Skin of body (tissue), 2 donors: Measurements from ENCODE around the gene FXYD1. TPM values are rescaled to one million over a fixed set of nuclear protein-coding genes. Genes with fewer than 3 reads are reported as not detected.

Experiments used
- DNase-seq: peaks from one replicate; lab custom pipeline; 2025; lab: John Stamatoyannopoulos, UW
- total RNA-seq: library from RNA; depleted of rRNA; stranded (reverse); fragments of >200 nt; gene quantifications from one replicate; pipeline ENCODE4 v1.2.3, GENCODE V29; 2014

The FXYD1 gene
- total RNA-seq, 1 donor from 2014 or later: 17.4 TPM

DNA sequence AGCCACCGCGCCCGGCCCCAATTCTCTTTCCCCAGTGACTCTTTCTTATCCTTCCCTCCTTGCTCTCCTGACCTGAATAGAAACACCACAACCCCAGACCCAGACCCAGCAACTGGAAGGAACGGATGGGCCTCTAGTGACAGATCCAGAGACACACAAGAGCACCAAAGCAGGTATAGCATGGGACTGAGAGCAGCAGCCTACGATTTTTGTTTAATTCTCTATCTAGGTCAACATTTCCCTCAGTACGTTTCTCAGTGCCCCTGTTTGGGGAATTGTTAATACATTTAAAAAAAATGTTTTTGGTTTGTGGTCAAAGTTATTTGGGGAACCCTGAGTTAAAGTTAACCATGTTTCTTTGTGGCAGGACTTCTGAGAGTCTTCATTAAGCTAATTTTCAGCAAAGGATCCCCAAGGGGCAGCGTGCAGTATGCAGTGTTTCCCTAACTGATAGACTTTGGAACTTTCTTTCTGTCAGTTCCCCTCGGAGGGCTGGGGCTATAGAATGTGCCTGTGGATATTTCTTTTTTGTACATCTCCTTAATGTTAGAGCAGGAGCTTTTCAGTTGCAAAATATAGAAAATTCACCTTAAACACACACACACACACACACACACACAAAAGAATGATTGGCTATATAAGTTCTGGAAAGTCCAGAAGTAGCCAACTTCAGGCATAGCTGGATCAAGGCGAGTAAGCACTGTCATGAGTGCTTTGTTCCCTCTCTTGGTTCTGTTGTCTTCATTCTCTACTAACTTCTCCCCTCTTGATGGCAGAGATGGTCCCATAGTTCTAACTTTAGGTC, 22.2 kb downstream of the FXYD1 start:
- DNase-seq: no peak

- DNase-seq: no peak
Measured at GRCh38 chr19:35161434-35161743, 22.8 kb downstream of the FXYD1 start.

DNA sequence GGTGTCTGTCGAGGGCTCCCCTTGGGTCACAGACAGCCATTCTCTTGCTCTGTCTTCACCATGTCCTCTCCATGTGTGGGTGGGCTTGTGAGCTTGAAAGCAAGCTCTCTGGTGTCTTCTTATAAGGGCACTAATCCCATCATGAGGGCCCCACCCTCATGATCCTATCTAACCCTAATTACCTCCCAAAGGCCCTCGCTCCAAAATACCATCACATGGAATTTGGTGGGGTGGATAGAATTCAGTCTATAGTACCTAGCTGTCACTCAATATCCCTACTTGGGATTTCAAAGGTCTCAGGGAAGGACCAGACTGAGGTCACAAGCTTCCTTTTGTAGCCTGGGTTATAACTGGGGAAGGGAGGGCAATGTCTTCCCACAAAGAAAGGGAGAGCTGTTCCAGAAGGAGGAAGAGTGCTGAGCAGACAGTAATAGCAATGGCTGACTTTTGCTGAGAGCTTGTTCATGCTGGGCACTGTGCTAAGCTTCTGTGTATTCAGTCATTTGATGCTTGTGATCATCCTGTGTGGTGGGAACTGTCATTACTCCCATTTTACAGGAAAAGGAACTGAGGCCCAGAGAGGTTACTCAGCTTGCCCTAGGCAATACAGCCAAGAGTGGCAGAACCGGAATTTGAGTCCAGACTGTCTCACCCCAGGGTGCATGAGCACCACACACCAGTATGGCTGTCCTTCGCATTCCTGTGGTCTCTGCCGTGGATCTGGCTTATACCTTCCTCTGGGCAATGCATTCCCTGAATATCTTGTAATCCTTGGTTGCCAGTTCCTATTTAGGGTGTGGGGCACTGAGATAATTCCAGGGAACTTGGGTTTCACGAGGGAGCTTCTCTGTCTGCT, 24.1 kb downstream of the FXYD1 start:
- no peak for DNase-seq

GRCh38 chr19:35164418-35164817, 25.8 kb downstream of the FXYD1 start:
- no peak for DNase-seq

GRCh38 chr19:35165200-35166058, 26.8 kb downstream of the FXYD1 start:
- no peak for DNase-seq

- no peak for DNase-seq
Measured at GRCh38 chr19:35166100-35167063, 27.8 kb downstream of the FXYD1 start.

- DNase-seq: no peak
Measured at GRCh38 chr19:35167251-35168119, 28.9 kb downstream of the FXYD1 start.

DNA sequence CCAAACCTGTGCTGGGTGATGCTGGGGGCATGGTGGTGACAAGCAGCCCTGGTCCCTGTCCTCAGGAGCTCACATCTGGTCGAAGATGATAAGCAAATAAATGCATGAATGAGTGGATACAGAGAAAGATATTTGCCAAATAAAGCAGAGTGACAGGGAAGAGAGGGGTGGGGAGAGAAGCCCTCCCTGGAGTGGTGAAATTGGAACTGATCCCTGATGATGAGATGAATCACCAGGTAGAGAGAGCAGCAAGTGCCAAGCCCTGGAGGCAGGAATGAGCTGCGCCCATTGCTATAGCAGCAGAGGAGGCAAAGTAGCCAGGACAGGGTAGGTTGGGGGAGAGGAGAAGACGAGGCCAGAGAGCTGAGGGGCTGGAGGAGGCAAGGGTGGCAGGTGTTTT, 29.6 kb downstream of the FXYD1 start:
- no peak for DNase-seq

GRCh38 chr19:35169221-35169995, 30.8 kb downstream of the FXYD1 start:
- no peak for DNase-seq

DNA sequence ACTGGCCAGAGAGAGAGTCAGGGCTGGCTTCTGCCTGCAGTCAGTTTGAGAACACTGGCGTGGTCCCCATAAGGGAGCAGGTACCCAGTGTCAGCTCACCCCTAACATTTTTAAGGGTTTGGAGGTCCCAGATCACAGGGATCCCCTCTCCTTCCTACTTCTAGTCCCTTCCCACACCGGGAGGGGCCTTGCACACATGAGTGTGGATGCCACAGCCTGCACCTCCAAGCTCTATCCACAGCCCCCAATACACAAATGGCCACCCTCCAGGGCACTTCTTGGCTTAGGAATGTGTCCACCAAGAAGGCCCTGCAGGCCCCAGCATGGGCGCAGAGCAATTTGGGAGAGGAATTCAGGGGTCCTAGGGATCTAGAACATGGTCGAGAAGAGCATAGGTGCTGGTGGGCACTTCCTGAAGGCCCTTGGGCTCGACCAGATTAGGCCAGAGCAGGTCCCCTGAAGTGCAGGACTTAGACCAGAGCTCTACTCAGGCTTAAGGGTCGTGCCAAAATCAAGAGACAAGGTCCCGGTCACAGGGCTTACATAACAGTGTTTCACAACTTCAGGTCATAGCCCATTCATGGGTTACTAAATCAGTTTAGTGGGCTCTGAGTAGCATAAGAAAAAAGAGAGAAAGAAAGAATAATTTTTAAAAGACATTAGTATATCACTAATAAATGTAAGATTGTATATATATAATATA, 31.9 kb downstream of the FXYD1 start:
- DNase-seq: no peak

DNA sequence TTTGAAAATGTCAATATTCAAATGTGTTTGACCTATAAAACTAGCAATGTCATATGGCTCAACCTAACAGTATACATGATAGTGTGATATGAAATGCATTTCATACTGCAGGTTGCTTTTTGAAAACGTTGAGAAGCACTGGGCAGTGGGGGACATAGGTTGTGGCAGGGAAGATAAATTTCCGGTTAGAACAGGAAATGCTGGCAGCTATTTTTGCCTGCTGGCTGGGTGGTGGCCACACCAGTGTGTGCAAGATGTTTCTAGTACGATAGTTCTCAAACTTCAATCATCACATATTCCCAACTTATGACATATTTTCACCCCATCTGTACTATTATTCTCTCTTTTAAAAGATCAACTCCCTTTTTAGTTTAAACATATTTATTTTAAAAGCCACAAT, 33.1 kb downstream of the FXYD1 start:
- no peak for DNase-seq

DNA sequence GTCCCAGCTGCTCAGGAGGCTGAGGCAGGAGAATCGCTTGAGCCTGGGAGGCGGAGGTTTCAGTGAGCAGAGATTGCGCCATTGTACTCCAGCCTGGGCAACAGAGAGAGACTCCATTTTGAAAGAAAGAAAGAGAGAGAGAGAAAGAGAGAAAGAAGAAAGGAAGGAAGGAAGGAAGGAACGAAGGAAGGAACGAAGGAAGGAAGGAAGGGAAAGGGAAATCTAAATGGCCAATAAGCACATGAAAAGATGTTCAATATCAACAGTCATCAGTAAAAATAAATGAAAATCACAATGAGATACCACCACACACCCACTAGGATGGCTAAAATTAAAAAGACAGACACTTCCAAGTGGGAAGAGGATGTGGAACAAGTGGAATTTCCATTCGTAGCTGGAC, 35.6 kb downstream of the FXYD1 start:
- no peak for DNase-seq

GRCh38 chr19:35176181-35176570, 37.6 kb downstream of the FXYD1 start:
- no peak for DNase-seq

DNA sequence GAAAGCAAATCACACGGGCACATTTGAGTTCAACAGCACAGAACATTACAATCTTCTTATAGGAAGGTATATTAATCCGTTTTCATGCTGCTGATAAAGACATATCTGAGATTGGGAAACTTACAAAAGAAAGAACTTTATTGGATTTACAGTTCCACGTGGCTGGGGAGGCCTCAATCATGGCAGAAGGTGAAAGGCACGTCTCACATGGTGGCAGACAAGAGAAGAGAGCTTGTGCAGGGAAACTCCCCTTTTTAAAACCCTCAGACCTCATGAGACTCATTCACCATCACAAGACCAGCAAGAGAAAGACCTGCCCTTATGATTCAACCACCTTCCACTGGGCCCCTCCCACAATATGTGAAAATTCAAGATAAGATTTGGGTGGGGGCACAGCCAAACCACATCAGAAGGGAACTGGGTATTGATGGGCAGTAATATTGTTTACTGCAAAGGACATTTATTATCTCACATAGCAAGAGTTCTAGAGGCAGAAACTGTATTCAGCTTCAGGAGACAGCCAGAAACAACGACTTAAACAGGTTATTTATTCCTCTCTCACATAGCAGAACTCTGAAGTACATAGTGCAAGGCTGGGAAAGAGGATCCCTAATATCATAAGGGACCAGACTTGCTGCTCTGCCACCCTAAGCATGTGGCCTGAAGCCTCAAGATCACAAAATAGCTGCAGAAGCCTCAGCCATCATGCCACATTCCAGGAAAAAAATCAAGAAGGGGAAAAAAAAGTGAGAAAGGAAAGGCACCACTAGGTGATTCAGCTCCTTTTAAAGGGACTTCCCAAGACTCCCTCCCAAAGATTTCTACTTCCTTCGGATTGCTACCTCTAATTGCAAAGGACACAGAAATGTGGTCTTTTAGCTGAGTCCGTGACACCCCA, 39.0 kb downstream of the FXYD1 start:
- DNase-seq: no peak

DNA sequence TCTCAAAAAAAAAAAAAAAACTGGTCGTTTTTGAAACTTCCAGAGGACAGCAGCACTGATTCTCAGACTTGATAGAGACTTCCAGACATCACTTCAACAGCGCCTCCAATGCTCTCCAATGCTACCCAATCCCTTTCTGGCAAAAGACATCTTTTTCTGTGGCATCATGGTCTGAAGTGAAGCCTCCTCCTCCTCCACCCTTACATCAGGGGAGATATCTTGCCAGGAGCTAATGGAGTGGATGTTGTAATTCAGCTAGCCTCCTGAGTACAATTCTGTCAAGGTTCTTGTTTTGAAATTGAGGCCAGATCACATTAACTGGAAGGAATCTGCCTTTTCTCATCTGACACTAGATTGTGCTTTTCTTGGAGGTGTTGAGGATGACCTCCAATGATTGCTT, 40.1 kb downstream of the FXYD1 start:
- peak; percentile 15 for DNase-seq

GRCh38 chr19:35179830-35180229, 41.2 kb downstream of the FXYD1 start:
- no peak for DNase-seq

DNA sequence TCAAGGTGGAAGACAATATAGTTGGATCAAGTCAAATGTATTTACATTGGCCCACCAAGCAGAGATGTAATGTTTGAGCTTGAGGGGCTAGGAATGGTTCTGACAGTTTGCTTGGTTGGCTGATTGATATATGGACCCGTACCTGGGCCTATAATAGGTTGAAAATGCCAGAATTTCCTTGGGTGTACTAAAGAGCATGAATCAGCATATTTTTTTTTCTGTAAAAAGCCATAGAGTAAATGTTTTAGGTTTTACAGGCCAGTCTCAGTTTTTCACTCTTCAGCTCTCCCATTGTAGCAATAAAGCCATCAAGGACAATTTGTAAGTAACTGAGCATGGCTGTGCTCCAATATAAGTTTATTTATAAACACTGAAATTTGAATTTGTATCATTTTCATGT, 42.8 kb downstream of the FXYD1 start:
- no peak for DNase-seq
